Endothelial cell of umbilical vein (primary cell): ENCODE results near the gene KIF25. TPM values are rescaled to one million over a fixed set of nuclear protein-coding genes. Genes with fewer than 3 reads are reported as not detected.

Experiments used
- BruUV-seq: library from RNA; stranded (reverse); fragments of 400-500 nt; replicated peaks from 2 replicates; lab custom pipeline; 2021; lab: Mats Ljungman, UMichigan
- CTCF ChIA-PET: fragments of 300-600, 350-600 bp; sonication (Branson Sonifier 250); formaldehyde crosslinking; loops from one replicate; lab custom pipeline; 2021; ENCODE audit warnings: antibody characterized with exemption, inconsistent platforms; lab: Charles Lee
- POLR2A ChIA-PET: fragments of 300-600, 350-600 bp; sonication (Branson Sonifier 250); formaldehyde crosslinking; loops from one replicate; lab custom pipeline; 2021; ENCODE audit warnings: antibody characterized with exemption, inconsistent platforms; lab: Charles Lee
- DNase-seq: peaks from one replicate; pipeline ENCODE4 v3.0.0-alpha.2; 2011; ENCODE audit warnings: low read depth, low spot score
- FAIRE-seq: peaks from 2 replicates; lab custom pipeline; 2011; peaks lifted over from hg19 to GRCh38; lab: Jason Lieb, UNC
- H2AFZ ChIP-seq: 2 replicates; pipeline ENCODE4 v1.6.0; 2012; ENCODE audit warnings: low read depth, low read length, control low read depth, inconsistent platforms
- H3K27ac ChIP-seq: 2 replicates; pipeline ENCODE4 v1.5.1; 2011; ENCODE audit warnings: low read depth, mild to moderate bottlenecking, control low read depth, low read length, moderate library complexity; ENCODE audit not compliant: insufficient read depth
- H3K27me3 ChIP-seq, 2 experiments: 2 replicates each; pipeline versions ENCODE4 v1.6.0 to v1.6.1; 2011; ENCODE audit warnings: low read length in 2 of 2, mixed read lengths in 1 of 2; ENCODE audit not compliant: control insufficient read depth in 2 of 2, insufficient read depth in 2 of 2
- H3K36me3 ChIP-seq, 2 experiments: 2 replicates in 1 of 2; 3 replicates in 1 of 2; pipeline ENCODE4 v1.5.1; 2011; ENCODE audit warnings: low read length in 2 of 2, mild to moderate bottlenecking in 1 of 2, moderate library complexity in 1 of 2; ENCODE audit not compliant: control insufficient read depth in 2 of 2, insufficient read depth in 2 of 2; ENCODE audit errors: extremely low read depth in 1 of 2
- H3K4me1 ChIP-seq: 3 replicates; pipeline ENCODE4 v1.5.1; 2011; ENCODE audit warnings: mild to moderate bottlenecking, low read length; ENCODE audit not compliant: control insufficient read depth, insufficient read depth; ENCODE audit errors: extremely low read depth
- H3K4me2 ChIP-seq: 2 replicates; pipeline ENCODE4 v1.6.1; 2011; ENCODE audit warnings: low read length, control low read depth, mixed read lengths; ENCODE audit not compliant: insufficient read depth
- H3K4me3 ChIP-seq, 3 experiments: fragments of 200-600 bp in 1 of 3; sonication (generic), shearing (Covaris generic) in 1 of 3; replicated peaks in 1 of 3; 2 replicates each; pipeline ENCODE4 v1.5.1; 2011 to 2016; ENCODE audit warnings: control low read depth in 3 of 3, low read length in 3 of 3, mild to moderate bottlenecking in 2 of 3, inconsistent platforms in 1 of 3, low read depth in 1 of 3, moderate library complexity in 1 of 3; ENCODE audit not compliant: insufficient read depth in 1 of 3
- H3K79me2 ChIP-seq: 2 replicates; pipeline ENCODE4 v1.6.0; 2012; ENCODE audit warnings: low read length, inconsistent platforms; ENCODE audit not compliant: control insufficient read depth, insufficient read depth
- H3K9ac ChIP-seq: replicated peaks from 2 replicates; pipeline ENCODE3; 2011; ENCODE audit warnings: low read length, control low read depth; ENCODE audit not compliant: insufficient read depth; ENCODE audit errors: extremely low read depth
- H3K9me1 ChIP-seq: replicated peaks from 3 replicates; pipeline ENCODE4 v1.6.0; 2011; ENCODE audit warnings: mild to moderate bottlenecking, low read length; ENCODE audit not compliant: control insufficient read depth, insufficient read depth; ENCODE audit errors: extremely low read depth
- H3K9me3 ChIP-seq: replicated peaks from 2 replicates; pipeline ENCODE4 v1.5.1; 2012; ENCODE audit warnings: low read length, inconsistent platforms; ENCODE audit not compliant: control insufficient read depth, insufficient read depth
- H4K20me1 ChIP-seq: replicated peaks from 2 replicates; pipeline ENCODE3; 2011; ENCODE audit warnings: mild to moderate bottlenecking, low read length; ENCODE audit not compliant: control insufficient read depth, insufficient read depth; ENCODE audit errors: extremely low read depth
- EZH2 ChIP-seq: IDR thresholded peaks from 2 replicates; pipeline ENCODE4 v1.6.1; 2012; ENCODE audit warnings: borderline replicate concordance, low read depth, mild to moderate bottlenecking, moderate library complexity, low read length, inconsistent platforms; ENCODE audit not compliant: severe bottlenecking
- GATA2 ChIP-seq: IDR thresholded peaks from 2 replicates; pipeline ENCODE4 v1.7.0; 2011; ENCODE audit warnings: low read depth, mild to moderate bottlenecking, moderate library complexity, mixed read lengths, low read length; ENCODE audit not compliant: insufficient read length, insufficient read depth
- MYC ChIP-seq: IDR thresholded peaks from one replicate; pipeline ENCODE4 v1.6.1; 2011; ENCODE audit warnings: mild to moderate bottlenecking, low read depth, low read length
- POLR2AphosphoS5 ChIP-seq: IDR thresholded peaks from 2 replicates; pipeline ENCODE4 v1.6.1; 2012; ENCODE audit warnings: low read depth, mild to moderate bottlenecking, control low read depth, low read length, moderate library complexity; ENCODE audit not compliant: insufficient read depth
- dilution Hi-C: fragments of 300-500 bp; cut with MboI; formaldehyde crosslinking; loops from one replicate; pipeline ENCODE4 v1.15.0; 2019; ENCODE audit warnings: low sequenced_read_pairs; ENCODE audit not compliant: extremely low pct_ligation_motif_present
- intact Hi-C: fragments of 100-400 bp; cut with micrococcal nuclease; formaldehyde crosslinking; loops from one replicate; pipeline ENCODE4 v1.10.0; 2022
- polyA plus RNA-seq, 4 experiments: library from polyadenylated mRNA; depleted of rRNA in 3 of 4; stranded (reverse) in 3 of 4; unstranded in 1 of 4; fragments of >200 nt; gene quantifications; 2 replicates each; pipeline versions ENCODE4 v1.2.1 to v1.2.3, GENCODE V29; 2011 to 2012; ENCODE audit warnings: missing spikeins in 1 of 4
- total RNA-seq: library from RNA; stranded (reverse); gene quantifications from 2 replicates; pipeline ENCODE4 v1.2.3, GENCODE V29; 2021

Gene KIF25
- total and polyA plus RNA-seq, 2 donors (not counting 3 experiments of a cell fraction or from before 2014, with no cell fraction given), result not detected

GRCh38 chr6:168025831-168026710 lies 28.6 kb downstream of the KIF25 start:
- TF ChIP-seq POLR2AphosphoS5, result no peak
- no peak for TF ChIP-seq EZH2
- no TSS peak for BruUV-seq
- Histone ChIP-seq H3K9ac (no peak overlapping the region), H3K4me3 (no peak overlapping the region), H3K9me3 (no peaks in the 10 kb centered on the region), H3K27me3 (peaks cover 0 to 3% of the 10 kb centered on the region in 2 experiments), H3K4me1 (no peaks in the 10 kb centered on the region), H3K4me2 (no peak overlapping the region), H4K20me1 (no peaks in the 10 kb centered on the region), H3K27ac (no peak overlapping the region), H3K9me1 (no peaks in the 10 kb centered on the region), H3K36me3 (no peaks in the 10 kb centered on the region), H2AFZ (no peak overlapping the region), H3K79me2 (no peaks in the 10 kb centered on the region)
- FAIRE-seq (no peak), DNase-seq (no peak)
- ChIA-PET POLR2A (no interaction called here), CTCF (no interaction called here)
- dilution Hi-C loops (no loop called here), intact Hi-C loops (no loop called here)

DNA sequence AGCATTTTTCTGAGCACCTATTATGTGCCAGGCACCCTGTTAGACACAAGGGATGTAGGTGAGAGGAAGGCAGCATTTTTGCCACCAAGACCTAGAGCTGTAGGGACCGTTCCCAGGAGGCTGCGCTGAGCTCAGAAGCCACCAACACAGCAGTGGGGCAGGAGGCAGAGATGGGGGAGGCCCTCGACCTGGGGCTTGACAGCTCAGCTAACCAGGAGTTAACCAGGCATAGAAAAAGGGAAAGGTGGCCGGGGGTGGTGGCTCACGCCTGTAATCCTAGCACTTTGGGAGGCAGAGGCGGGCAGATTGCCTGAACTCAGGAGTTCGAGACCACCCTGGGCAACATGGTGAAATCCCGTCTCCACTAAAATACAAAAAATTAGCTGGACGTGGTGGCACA lies 29.5 kb downstream of the KIF25 start:
- ChIA-PET POLR2A (no interaction called here), CTCF (no interaction called here)
- H3K79me2 ChIP-seq, result no peaks in the 10 kb centered on the region
- no peak for FAIRE-seq
- no peaks in the 10 kb centered on the region for H3K36me3 ChIP-seq
- no peak overlapping the region for H3K27ac ChIP-seq
- H4K20me1 ChIP-seq, result no peaks in the 10 kb centered on the region
- no peak overlapping the region for H3K9ac ChIP-seq
- intact Hi-C loops, result no loop called here
- no peak overlapping the region for H2AFZ ChIP-seq
- dilution Hi-C loops, result no loop called here
- no peaks in the 10 kb centered on the region for H3K9me1 ChIP-seq
- no peaks in the 10 kb centered on the region for H3K27me3 ChIP-seq
- no TSS peak for BruUV-seq
- no peak for DNase-seq
- TF ChIP-seq GATA2 (no peak), MYC (no peak)
- H3K9me3 ChIP-seq, result no peaks in the 10 kb centered on the region
- H3K4me3 ChIP-seq, result no peak overlapping the region
- H3K4me2 ChIP-seq, result no peak overlapping the region
- peaks cover 4% of the 10 kb centered on the region for H3K4me1 ChIP-seq
